Left lung (tissue), 10 donors: Measurements from ENCODE around the gene CSNK1A1L. TPM values are rescaled to one million over a fixed set of nuclear protein-coding genes. Genes with fewer than 3 reads are reported as not detected.

Source experiments
- ATAC-seq: fragments of 200-7000 bp; cut with Tn5 transposase; one replicate; pipeline ENCODE4 v1.9.1; 2020; ENCODE audit warnings: moderate library complexity
- DNase-seq, 4 donors: peaks; one replicate each; pipeline ENCODE4 v3.0.0-alpha.2; 2013 to 2020
- H3K27ac ChIP-seq, 2 donors: fragments of 200-600 bp; sonication (generic) in 1 of 2; one replicate each; pipeline versions ENCODE4 v1.5.0 to v1.8.0; 2020 to 2021
- H3K27me3 ChIP-seq, 2 donors: fragments of 200-600 bp; sonication (generic) in 1 of 2; one replicate each; pipeline versions ENCODE4 v1.5.0 to v1.8.0; 2020 to 2021
- H3K36me3 ChIP-seq, 2 donors: fragments of 200-600 bp; sonication (generic) in 1 of 2; one replicate each; pipeline versions ENCODE4 v1.5.0 to v1.8.0; 2020 to 2021
- H3K4me1 ChIP-seq, 2 donors: fragments of 200-600 bp; one replicate each; pipeline ENCODE4 v1.8.0; 2021
- H3K4me3 ChIP-seq, 2 donors: fragments of 200-600 bp; sonication (generic) in 1 of 2; one replicate each; pipeline versions ENCODE4 v1.5.0 to v1.8.0; 2020 to 2021; ENCODE audit warnings: mild to moderate bottlenecking in 1 of 2
- H3K9me3 ChIP-seq, 2 donors: fragments of 200-600 bp; sonication (generic) in 1 of 2; one replicate each; pipeline versions ENCODE4 v1.5.0 to v1.8.0; 2020 to 2021
- intact Hi-C, 2 donors: fragments of 100-400 bp; cut with DNase I; formaldehyde crosslinking; loops; one replicate each; pipeline versions ENCODE4 v1.11.2 to v1.14.2; 2022
- polyA plus RNA-seq, 6 donors: library from polyadenylated mRNA; unstranded; fragments of 120-200 nt; gene quantifications; one replicate each; pipeline ENCODE4 v1.2.1, GENCODE V29; 2013; ENCODE audit not compliant: insufficient read length in 6 of 6
- total RNA-seq, 2 donors: library from RNA; stranded (reverse); fragmentation: NEBNext Ultra II Directional; extraction: Animal tissue kit (Norgen Biotek cat#: 25700); gene quantifications; one replicate each; pipeline ENCODE4 v1.2.1, GENCODE V29; 2021
- TF ChIP-seq, protein P1 (sequence below), 2 donors: fragments of 200-600 bp; sonication (generic) in 1 of 2; IDR thresholded peaks; one replicate each; pipeline versions ENCODE4 v1.5.0 to v1.8.0; 2021; ENCODE audit warnings: antibody characterized with exemption in 2 of 2
- donor health status: DM: no; HTN: yes; CAD: no.
- donor health status: DM: no; HTN: no; CAD: no.

The CSNK1A1L gene
- total and polyA plus RNA-seq, 8 donors = 0.09 to 0.21 (median 0.18) TPM; not detected in 2

GRCh38 chr13:37094099-37094498 is 11.4 kb downstream of the CSNK1A1L start:
- no peaks in the 10 kb centered on the region for H3K9me3 ChIP-seq
- TF ChIP-seq, protein P1, sequence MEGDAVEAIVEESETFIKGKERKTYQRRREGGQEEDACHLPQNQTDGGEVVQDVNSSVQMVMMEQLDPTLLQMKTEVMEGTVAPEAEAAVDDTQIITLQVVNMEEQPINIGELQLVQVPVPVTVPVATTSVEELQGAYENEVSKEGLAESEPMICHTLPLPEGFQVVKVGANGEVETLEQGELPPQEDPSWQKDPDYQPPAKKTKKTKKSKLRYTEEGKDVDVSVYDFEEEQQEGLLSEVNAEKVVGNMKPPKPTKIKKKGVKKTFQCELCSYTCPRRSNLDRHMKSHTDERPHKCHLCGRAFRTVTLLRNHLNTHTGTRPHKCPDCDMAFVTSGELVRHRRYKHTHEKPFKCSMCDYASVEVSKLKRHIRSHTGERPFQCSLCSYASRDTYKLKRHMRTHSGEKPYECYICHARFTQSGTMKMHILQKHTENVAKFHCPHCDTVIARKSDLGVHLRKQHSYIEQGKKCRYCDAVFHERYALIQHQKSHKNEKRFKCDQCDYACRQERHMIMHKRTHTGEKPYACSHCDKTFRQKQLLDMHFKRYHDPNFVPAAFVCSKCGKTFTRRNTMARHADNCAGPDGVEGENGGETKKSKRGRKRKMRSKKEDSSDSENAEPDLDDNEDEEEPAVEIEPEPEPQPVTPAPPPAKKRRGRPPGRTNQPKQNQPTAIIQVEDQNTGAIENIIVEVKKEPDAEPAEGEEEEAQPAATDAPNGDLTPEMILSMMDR (IDR thresholded peaks at IDR 0.05) = no peak
- ATAC-seq (no peak), DNase-seq (no peak)
- no peak overlapping the region for H3K4me3 ChIP-seq
- peaks cover 0 to 4% of the 10 kb centered on the region in 2 donors for H3K4me1 ChIP-seq
- intact Hi-C loops = no loop called here
- no peaks in the 10 kb centered on the region for H3K36me3 ChIP-seq
- no peaks in the 10 kb centered on the region for H3K27me3 ChIP-seq
- no peak overlapping the region for H3K27ac ChIP-seq

DNA sequence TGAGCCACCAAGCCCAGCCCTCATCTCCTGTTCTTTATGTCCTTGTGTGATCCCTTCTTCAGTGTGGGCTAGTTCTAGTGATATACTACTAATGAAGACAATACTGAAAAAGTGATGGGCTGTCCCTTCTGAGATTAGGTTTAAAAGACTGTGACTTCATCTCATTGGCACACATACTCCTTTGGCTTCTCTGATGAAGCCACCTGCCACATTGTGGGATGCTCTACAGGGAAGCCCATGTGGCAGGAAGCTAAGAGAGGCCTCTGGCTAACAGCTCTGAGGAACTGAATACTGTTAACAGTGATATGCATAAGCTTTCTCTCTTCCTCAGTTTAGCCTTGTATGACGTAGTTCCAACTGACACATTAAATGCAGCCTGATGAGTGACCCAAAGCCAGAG is 13.6 kb downstream of the CSNK1A1L start:
- ATAC-seq = no peak
- TF ChIP-seq, protein P1 (IDR thresholded peaks at IDR 0.05) = no peak
- H3K27ac ChIP-seq = peak overlapping the region in 1 of 2 donors; percentile 83

GRCh38 chr13:37090912-37091311 is 14.6 kb downstream of the CSNK1A1L start:
- Histone ChIP-seq H3K4me3 (peak overlapping the region in 1 of 2 donors; percentile 19), H3K9me3 (no peaks in the 10 kb centered on the region), H3K27me3 (no peaks in the 10 kb centered on the region), H3K27ac (peak overlapping the region in 1 of 2 donors; percentile 83), H3K36me3 (no peaks in the 10 kb centered on the region), H3K4me1 (peaks cover 0 to 26% of the 10 kb centered on the region in 2 donors)
- intact Hi-C loops = no loop called here
- ATAC-seq (no peak), DNase-seq (peak in 1 of 4 donors; percentile 56)
- TF ChIP-seq, protein P1 (IDR thresholded peaks at IDR 0.05) = no peak

More for the DNA sequence above, 13.6 kb downstream of the CSNK1A1L start:
- Histone ChIP-seq H3K4me1 (peaks cover 0 to 24% of the 10 kb centered on the region in 2 donors), H3K27me3 (no peaks in the 10 kb centered on the region), H3K9me3 (no peaks in the 10 kb centered on the region), H3K4me3 (no peak overlapping the region), H3K36me3 (no peaks in the 10 kb centered on the region)
- DNase-seq = no peak
- intact Hi-C loops = no loop called here

- peak overlapping the region in 1 of 2 donors; percentile 81 for H3K27ac ChIP-seq
- no peaks in the 10 kb centered on the region for H3K9me3 ChIP-seq
- no peaks in the 10 kb centered on the region for H3K27me3 ChIP-seq
- no peak for DNase-seq
- H3K4me1 ChIP-seq = peaks cover 0 to 26% of the 10 kb centered on the region in 2 donors
- H3K36me3 ChIP-seq = no peaks in the 10 kb centered on the region
- no peak overlapping the region for H3K4me3 ChIP-seq
- ATAC-seq = no peak
- intact Hi-C loops = no loop called here
- TF ChIP-seq, protein P1 (IDR thresholded peaks at IDR 0.05) = no peak
Measured at GRCh38 chr13:37089495-37089894, 16.0 kb downstream of the CSNK1A1L start.

- Histone ChIP-seq H3K4me3 (no peak overlapping the region), H3K36me3 (no peaks in the 10 kb centered on the region), H3K27me3 (no peaks in the 10 kb centered on the region), H3K9me3 (no peaks in the 10 kb centered on the region), H3K4me1 (peaks cover 0 to 26% of the 10 kb centered on the region in 2 donors), H3K27ac (peak overlapping the region in 1 of 2 donors; percentile 81)
- ATAC-seq (no peak), DNase-seq (no peak)
- TF ChIP-seq, protein P1 (IDR thresholded peaks at IDR 0.05) = no peak
- intact Hi-C loops = no loop called here
Measured at GRCh38 chr13:37087486-37087885, 18.0 kb downstream of the CSNK1A1L start.
